22Rv1 (cell line): ENCODE measurements around the gene DOC2B.

Experiments
- CTCF ChIP-seq: fragments of 450-650 bp; IDR thresholded peaks from 2 replicates; pipeline ENCODE4 v1.5.1; 2017; ENCODE audit warnings: mild to moderate bottlenecking
- ZFX ChIP-seq: fragments of 450-650 bp; IDR thresholded peaks from 2 replicates; pipeline ENCODE4 v1.6.1; 2017; ENCODE audit warnings: antibody characterized with exemption, borderline replicate concordance

- TF ChIP-seq CTCF (no peak), ZFX (no peak)
These were observed 23.1 kb upstream of the DOC2B start for GRCh38 chr17:204427-205147.
